Kidney (tissue), 14 donors: ENCODE data around the gene HLA-DQB1. TPM values are rescaled to one million over a fixed set of nuclear protein-coding genes. Genes with fewer than 3 reads are reported as not detected.

Experiments used
- DNase-seq, 5 donors: peaks; one replicate each; pipeline ENCODE4 v3.0.0-alpha.2; 2013 to 2020
- FAIRE-seq: peaks from 2 replicates; lab custom pipeline; 2012; peaks lifted over from hg19 to GRCh38; lab: Jason Lieb, UNC
- H3K27ac ChIP-seq, 2 donors: one replicate each; pipeline ENCODE4 v1.7.0; 2013; ENCODE audit warnings: low read depth in 2 of 2, low read length in 2 of 2, inconsistent platforms in 1 of 2
- H3K27me3 ChIP-seq: one replicate; pipeline ENCODE4 v1.7.1; 2013; ENCODE audit warnings: low read length, inconsistent platforms; ENCODE audit not compliant: control insufficient read depth, insufficient read depth
- H3K36me3 ChIP-seq, 3 donors: one replicate each; pipeline versions ENCODE4 v1.7.0 to v1.7.1; 2013; ENCODE audit warnings: low read length in 3 of 3, control low read depth in 1 of 3, inconsistent platforms in 1 of 3; ENCODE audit not compliant: insufficient read depth in 3 of 3, control insufficient read depth in 2 of 3
- H3K4me1 ChIP-seq, 3 donors: one replicate each; pipeline versions ENCODE4 v1.7.0 to v1.7.1; 2013; ENCODE audit warnings: low read length in 3 of 3, inconsistent platforms in 1 of 3, low read depth in 1 of 3; ENCODE audit not compliant: control insufficient read depth in 2 of 3, insufficient read depth in 2 of 3
- H3K4me3 ChIP-seq, 3 donors: one replicate each; pipeline versions ENCODE4 v1.7.0 to v1.8.1; 2013; ENCODE audit warnings: low read length in 3 of 3, control low read depth in 1 of 3, inconsistent platforms in 1 of 3
- H3K9ac ChIP-seq, 3 donors: one replicate each; pipeline versions ENCODE4 v1.7.0 to v1.7.1; 2013; ENCODE audit warnings: low read length in 3 of 3, control low read depth in 1 of 3, inconsistent platforms in 1 of 3
- H3K9me3 ChIP-seq, 3 donors: one replicate each; pipeline versions ENCODE4 v1.7.0 to v1.7.1; 2013; ENCODE audit warnings: low read length in 3 of 3, control low read depth in 1 of 3, inconsistent platforms in 1 of 3; ENCODE audit not compliant: control insufficient read depth in 2 of 3, insufficient read depth in 1 of 3
- intact Hi-C: fragments of 100-400 bp; cut with DNase I; formaldehyde crosslinking; loops from one replicate; pipeline ENCODE4 v1.11.1; 2022
- polyA plus RNA-seq: library from polyadenylated mRNA; stranded (reverse); fragments of 350-450 nt; fragmentation: Illumina TruSeq; extraction: RNeasy Lipid Tissue Mini Kit (QIAGEN cat#74804); gene quantifications from one replicate; pipeline ENCODE4 v1.2.3, GENCODE V29; 2014; ENCODE audit warnings: low read depth, low replicate concordance; ENCODE audit not compliant: insufficient read depth
- total RNA-seq: library from RNA; stranded (reverse); fragmentation: NEBNext Ultra II Directional; extraction: Animal tissue kit (Norgen Biotek cat#: 25700); gene quantifications from one replicate; pipeline ENCODE4 v1.2.1, GENCODE V29; 2021
- TF ChIP-seq, protein P1 (sequence below): IDR thresholded peaks from 3 replicates; pipeline ENCODE4 v1.5.1; 2012; ENCODE audit warnings: mild to moderate bottlenecking, moderate library complexity, borderline replicate concordance; ENCODE audit not compliant: insufficient read depth; ENCODE audit errors: extremely low read depth
- donor health status: control.
- donor health status: control.
- donor health status: control.
- donor health status: control.
- donor health status: control.
- donor health status: DM: yes; HTN: yes; CAD: no.
- donor health status: Normal renal cell carcinoma (clear cell type).

The HLA-DQB1 gene
- total and polyA plus RNA-seq, 2 donors from 2014 or later = 13.8 to 48.0 TPM

DNA sequence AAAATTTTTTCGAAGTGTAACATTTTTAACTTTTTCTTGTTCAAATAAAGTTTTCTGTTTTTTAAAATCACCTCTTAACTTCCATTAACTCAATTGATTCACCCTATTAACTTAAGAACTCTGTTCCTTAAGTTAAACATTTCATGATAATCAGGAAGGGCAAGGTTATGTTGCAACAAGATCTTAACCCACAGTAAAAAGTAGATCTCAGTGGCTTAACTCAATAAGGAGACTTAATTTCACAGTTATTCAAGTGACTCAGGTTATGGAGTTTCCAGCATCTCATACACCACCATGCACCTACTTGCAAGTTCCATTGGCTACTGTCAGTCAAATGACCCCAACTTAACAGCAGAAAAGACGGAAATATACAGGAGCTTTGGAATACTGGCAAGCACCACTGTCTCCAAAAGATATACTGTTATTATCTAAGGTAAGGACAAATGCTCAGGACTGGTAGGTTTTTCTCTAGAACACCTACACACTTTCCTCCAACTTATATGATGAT lies 11.2 kb downstream of the HLA-DQB1 start:
- FAIRE-seq = no peak

DNA sequence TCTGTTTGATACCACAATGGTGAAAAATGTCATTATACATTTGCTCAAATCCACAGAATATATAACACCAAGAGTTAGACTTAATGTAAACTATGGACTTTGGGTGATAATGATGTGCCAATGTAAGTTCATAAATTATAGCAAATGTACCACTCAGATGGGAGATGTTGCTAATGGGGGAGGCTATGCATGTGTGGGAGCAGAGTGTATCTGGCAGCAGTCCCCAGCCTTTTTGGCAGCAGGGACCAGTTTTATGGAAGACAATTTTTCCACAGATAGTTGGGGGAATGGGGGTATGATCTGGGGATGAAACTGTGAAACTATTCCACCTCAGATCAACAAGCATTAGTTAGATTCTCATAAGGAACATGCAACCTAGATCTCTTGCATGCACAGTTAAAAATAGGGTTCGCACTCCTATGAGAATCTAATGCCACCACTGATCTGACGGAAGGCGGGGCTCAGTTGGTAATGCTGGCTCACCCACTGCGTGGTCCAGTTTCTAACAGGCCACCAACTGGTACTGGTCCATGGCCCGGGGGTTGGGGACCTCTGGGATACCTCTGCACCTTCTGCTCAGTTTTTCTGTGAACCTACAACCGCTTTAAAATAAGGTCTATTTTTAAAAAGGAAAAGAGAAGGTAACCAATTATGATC lies 21.3 kb downstream of the HLA-DQB1 start:
- Histone ChIP-seq H3K4me1 (no peaks in the 10 kb centered on the region), H3K27me3 (no peaks in the 10 kb centered on the region), H3K4me3 (no peak overlapping the region), H3K9me3 (no peaks in the 10 kb centered on the region), H3K27ac (no peak overlapping the region), H3K36me3 (no peaks in the 10 kb centered on the region), H3K9ac (no peak overlapping the region)
- DNase-seq = no peak
- TF ChIP-seq, protein P1, sequence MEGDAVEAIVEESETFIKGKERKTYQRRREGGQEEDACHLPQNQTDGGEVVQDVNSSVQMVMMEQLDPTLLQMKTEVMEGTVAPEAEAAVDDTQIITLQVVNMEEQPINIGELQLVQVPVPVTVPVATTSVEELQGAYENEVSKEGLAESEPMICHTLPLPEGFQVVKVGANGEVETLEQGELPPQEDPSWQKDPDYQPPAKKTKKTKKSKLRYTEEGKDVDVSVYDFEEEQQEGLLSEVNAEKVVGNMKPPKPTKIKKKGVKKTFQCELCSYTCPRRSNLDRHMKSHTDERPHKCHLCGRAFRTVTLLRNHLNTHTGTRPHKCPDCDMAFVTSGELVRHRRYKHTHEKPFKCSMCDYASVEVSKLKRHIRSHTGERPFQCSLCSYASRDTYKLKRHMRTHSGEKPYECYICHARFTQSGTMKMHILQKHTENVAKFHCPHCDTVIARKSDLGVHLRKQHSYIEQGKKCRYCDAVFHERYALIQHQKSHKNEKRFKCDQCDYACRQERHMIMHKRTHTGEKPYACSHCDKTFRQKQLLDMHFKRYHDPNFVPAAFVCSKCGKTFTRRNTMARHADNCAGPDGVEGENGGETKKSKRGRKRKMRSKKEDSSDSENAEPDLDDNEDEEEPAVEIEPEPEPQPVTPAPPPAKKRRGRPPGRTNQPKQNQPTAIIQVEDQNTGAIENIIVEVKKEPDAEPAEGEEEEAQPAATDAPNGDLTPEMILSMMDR = no peak
- FAIRE-seq = no peak
- intact Hi-C loops = no loop called here

More for the DNA sequence above, 11.2 kb downstream of the HLA-DQB1 start:
- Histone ChIP-seq H3K9me3 (no peaks in the 10 kb centered on the region), H3K27ac (no peak overlapping the region), H3K4me1 (no peaks in the 10 kb centered on the region), H3K36me3 (no peaks in the 10 kb centered on the region), H3K27me3 (no peaks in the 10 kb centered on the region), H3K9ac (no peak overlapping the region), H3K4me3 (no peak overlapping the region)
- DNase-seq = no peak
- intact Hi-C loops = no loop called here
- TF ChIP-seq, protein P1 = no peak

DNA sequence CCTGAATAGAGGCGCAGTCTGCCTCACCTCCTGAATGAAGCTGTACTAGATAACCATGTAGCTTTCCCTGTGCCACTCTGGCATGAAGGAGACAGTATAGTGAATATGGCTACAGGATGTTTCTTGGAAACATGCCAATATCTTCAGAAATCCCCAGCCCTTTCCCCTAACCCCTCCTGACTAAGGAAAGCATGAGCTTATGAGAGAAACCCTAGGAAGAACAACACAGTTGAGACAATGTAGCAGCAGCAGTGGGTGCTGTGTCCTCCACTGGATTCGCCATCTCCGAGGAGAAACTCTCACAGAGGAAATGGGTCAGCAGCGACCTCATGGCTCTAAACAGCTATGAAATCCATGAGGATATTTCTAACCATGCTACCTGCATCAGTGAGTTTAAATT lies 22.6 kb downstream of the HLA-DQB1 start:
- Histone ChIP-seq H3K9me3 (no peaks in the 10 kb centered on the region), H3K36me3 (no peaks in the 10 kb centered on the region), H3K4me3 (no peak overlapping the region), H3K27me3 (no peaks in the 10 kb centered on the region), H3K9ac (no peak overlapping the region), H3K4me1 (no peaks in the 10 kb centered on the region), H3K27ac (no peak overlapping the region)
- DNase-seq = no peak
- no peak for FAIRE-seq
- TF ChIP-seq, protein P1 = no peak
- intact Hi-C loops = no loop called here
